Transverse colon (tissue), 4 donors: ENCODE results near the gene RNF187.

Source experiments
- CTCF ChIP-seq, 5 experiments: fragments of 200-600 bp in 3 of 5; fragments of 450-650 bp in 2 of 5; sonication (generic) in 3 of 5; IDR thresholded peaks; 1 replicate in 2 of 5; 2 replicates in 3 of 5; pipeline ENCODE4 v1.5.1; 2016 to 2017; ENCODE audit warnings: antibody characterized with exemption in 5 of 5, inconsistent platforms in 3 of 5, mild to moderate bottlenecking in 2 of 5, moderate library complexity in 1 of 5
- EP300 ChIP-seq: sonication (generic); formaldehyde crosslinking; IDR thresholded peaks from one replicate; pipeline ENCODE4 v1.6.1; 2017; ENCODE audit warnings: antibody characterized with exemption, low read depth
- POLR2A ChIP-seq: fragments of 450-650 bp; IDR thresholded peaks from one replicate; pipeline ENCODE4 v1.6.1; 2016; ENCODE audit warnings: antibody characterized with exemption, mild to moderate bottlenecking, moderate library complexity
- POLR2AphosphoS5 ChIP-seq, 3 donors: sonication (generic); formaldehyde crosslinking; IDR thresholded peaks; one replicate each; pipeline ENCODE4 v1.6.1; 2016; ENCODE audit warnings: antibody characterized with exemption in 3 of 3

GRCh38 chr1:228496494-228496893, 9.3 kb downstream of the RNF187 start:
- TF ChIP-seq POLR2AphosphoS5 (IDR thresholded peaks at IDR 0.05) = no peak
- no peak for TF ChIP-seq POLR2A
- TF ChIP-seq CTCF (IDR thresholded peaks at IDR 0.05) = no peak
- no peak for TF ChIP-seq EP300
